Hepatocyte (in vitro differentiated cells): ENCODE data around the gene PLCL1. TPM values are rescaled to one million over a fixed set of nuclear protein-coding genes. Genes with fewer than 3 reads are reported as not detected.

ENCODE experiments used
- DNase-seq: peaks from one replicate; pipeline ENCODE4 v3.0.0-alpha.2; 2016; ENCODE audit warnings: low spot score
- H2AFZ ChIP-seq: fragments of 200-600 bp; sonication (generic); 2 replicates; pipeline ENCODE4 v1.6.0; 2016; ENCODE audit warnings: antibody characterized with exemption, mild to moderate bottlenecking
- H3K27ac ChIP-seq: fragments of 200-600 bp; sonication (generic); 2 replicates; pipeline ENCODE4 v1.5.1; 2016; ENCODE audit warnings: mild to moderate bottlenecking
- H3K27me3 ChIP-seq: fragments of 200-600 bp; sonication (generic); 2 replicates; pipeline ENCODE4 v1.6.1; 2016
- H3K36me3 ChIP-seq: fragments of 200-600 bp; sonication (generic); replicated peaks from 2 replicates; pipeline ENCODE4 v1.5.1; 2016; ENCODE audit warnings: low read depth; ENCODE audit not compliant: insufficient read depth
- H3K4me1 ChIP-seq: fragments of 200-600 bp; sonication (generic); 2 replicates; pipeline ENCODE4 v1.5.1; 2016; ENCODE audit warnings: mild to moderate bottlenecking, moderate library complexity; ENCODE audit not compliant: insufficient read depth
- H3K4me2 ChIP-seq: fragments of 200-600 bp; sonication (generic); 2 replicates; pipeline ENCODE4 v1.6.0; 2016
- H3K4me3 ChIP-seq: fragments of 200-600 bp; sonication (generic); 2 replicates; pipeline ENCODE4 v1.5.1; 2016; ENCODE audit warnings: mild to moderate bottlenecking
- H3K79me2 ChIP-seq: fragments of 200-600 bp; sonication (generic); 2 replicates; pipeline ENCODE4 v1.6.0; 2017; ENCODE audit warnings: mild to moderate bottlenecking
- H3K9me2 ChIP-seq: fragments of 200-600 bp; sonication (generic); replicated peaks from 2 replicates; pipeline ENCODE4 v1.6.0; 2017; ENCODE audit warnings: mild to moderate bottlenecking; ENCODE audit not compliant: insufficient read depth
- H3K9me3 ChIP-seq: fragments of 200-600 bp; sonication (generic); 2 replicates; pipeline ENCODE4 v1.5.1; 2016; ENCODE audit warnings: low read depth, mild to moderate bottlenecking
- H4K20me1 ChIP-seq: fragments of 200-600 bp; sonication (generic); 2 replicates; pipeline ENCODE4 v1.6.0; 2016; ENCODE audit warnings: mild to moderate bottlenecking; ENCODE audit not compliant: insufficient read depth, poor library complexity, severe bottlenecking
- EZH2 ChIP-seq: fragments of 200-600 bp; sonication (generic); IDR thresholded peaks from 2 replicates; pipeline ENCODE4 v1.6.1; 2016; ENCODE audit warnings: antibody characterized with exemption, mild to moderate bottlenecking, borderline replicate concordance
- EZH2phosphoT487 ChIP-seq: fragments of 200-600 bp; sonication (generic); IDR thresholded peaks from one replicate; pipeline ENCODE4 v1.6.1; 2018; ENCODE audit warnings: antibody characterized with exemption, mild to moderate bottlenecking, low read depth, moderate library complexity; ENCODE audit not compliant: unreplicated experiment, severe bottlenecking
- WGBS: methylation state at CpG from one replicate; pipeline ENCODE4 v1.1.6; 2016; ENCODE audit warnings: low lambda C conversion rate; ENCODE audit errors: missing lambda C conversion rate; 5-methylcytosine and 5-hydroxymethylcytosine counted together
- polyA plus RNA-seq: library from polyadenylated mRNA; unstranded; fragments of >200 nt; fragmentation: Nextera tagmentation; extraction: Ambion mirVana; gene quantifications from 2 replicates; pipeline ENCODE4 v1.2.1, GENCODE V29; 2016
- total RNA-seq: library from RNA; depleted of rRNA; stranded (reverse); fragments of >200 nt; gene quantifications from 2 replicates; pipeline ENCODE4 v1.2.3, GENCODE V29; 2014
- TF ChIP-seq, protein P1 (sequence below): fragments of 200-600 bp; sonication (generic); IDR thresholded peaks from 2 replicates; pipeline ENCODE4 v1.5.1; 2016; ENCODE audit warnings: antibody characterized with exemption, mild to moderate bottlenecking; ENCODE audit not compliant: poor library complexity

Gene PLCL1
- total and polyA plus RNA-seq, 2 experiments from 2014 or later: 0.37 to 2.4 TPM

- Histone ChIP-seq H3K4me3 (no peak overlapping the region), H3K36me3 (no peaks in the 10 kb centered on the region), H3K79me2 (no peaks in the 10 kb centered on the region), H2AFZ (no peak overlapping the region), H3K27ac (no peak overlapping the region), H4K20me1 (no peaks in the 10 kb centered on the region), H3K9me2 (no peaks in the 10 kb centered on the region), H3K4me1 (no peaks in the 10 kb centered on the region), H3K4me2 (no peak overlapping the region), H3K9me3 (no peaks in the 10 kb centered on the region), H3K27me3 (no peaks in the 10 kb centered on the region)
- no peak for DNase-seq
- TF ChIP-seq, protein P1, sequence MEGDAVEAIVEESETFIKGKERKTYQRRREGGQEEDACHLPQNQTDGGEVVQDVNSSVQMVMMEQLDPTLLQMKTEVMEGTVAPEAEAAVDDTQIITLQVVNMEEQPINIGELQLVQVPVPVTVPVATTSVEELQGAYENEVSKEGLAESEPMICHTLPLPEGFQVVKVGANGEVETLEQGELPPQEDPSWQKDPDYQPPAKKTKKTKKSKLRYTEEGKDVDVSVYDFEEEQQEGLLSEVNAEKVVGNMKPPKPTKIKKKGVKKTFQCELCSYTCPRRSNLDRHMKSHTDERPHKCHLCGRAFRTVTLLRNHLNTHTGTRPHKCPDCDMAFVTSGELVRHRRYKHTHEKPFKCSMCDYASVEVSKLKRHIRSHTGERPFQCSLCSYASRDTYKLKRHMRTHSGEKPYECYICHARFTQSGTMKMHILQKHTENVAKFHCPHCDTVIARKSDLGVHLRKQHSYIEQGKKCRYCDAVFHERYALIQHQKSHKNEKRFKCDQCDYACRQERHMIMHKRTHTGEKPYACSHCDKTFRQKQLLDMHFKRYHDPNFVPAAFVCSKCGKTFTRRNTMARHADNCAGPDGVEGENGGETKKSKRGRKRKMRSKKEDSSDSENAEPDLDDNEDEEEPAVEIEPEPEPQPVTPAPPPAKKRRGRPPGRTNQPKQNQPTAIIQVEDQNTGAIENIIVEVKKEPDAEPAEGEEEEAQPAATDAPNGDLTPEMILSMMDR: no peak
- TF ChIP-seq EZH2phosphoT487: no peak
- TF ChIP-seq EZH2: no peak
- 30% methylated on average over 3 of the region's 3 CpGs for WGBS
Measured at GRCh38 chr2:198144660-198145059, 340.3 kb downstream of the PLCL1 start.

- Histone ChIP-seq H3K79me2 (no peaks in the 10 kb centered on the region), H3K9me2 (no peaks in the 10 kb centered on the region), H2AFZ (no peak overlapping the region), H3K4me3 (no peak overlapping the region), H3K4me1 (no peaks in the 10 kb centered on the region), H3K36me3 (no peaks in the 10 kb centered on the region), H3K9me3 (no peaks in the 10 kb centered on the region), H3K27me3 (no peaks in the 10 kb centered on the region), H3K27ac (no peak overlapping the region), H3K4me2 (no peak overlapping the region), H4K20me1 (no peaks in the 10 kb centered on the region)
- no peak for TF ChIP-seq EZH2phosphoT487
- TF ChIP-seq, protein P1: no peak
- WGBS: 88% methylated on average over 3 of the region's 3 CpGs
- no peak for DNase-seq
Measured at GRCh38 chr2:198146346-198146940, 342.1 kb downstream of the PLCL1 start.

DNA sequence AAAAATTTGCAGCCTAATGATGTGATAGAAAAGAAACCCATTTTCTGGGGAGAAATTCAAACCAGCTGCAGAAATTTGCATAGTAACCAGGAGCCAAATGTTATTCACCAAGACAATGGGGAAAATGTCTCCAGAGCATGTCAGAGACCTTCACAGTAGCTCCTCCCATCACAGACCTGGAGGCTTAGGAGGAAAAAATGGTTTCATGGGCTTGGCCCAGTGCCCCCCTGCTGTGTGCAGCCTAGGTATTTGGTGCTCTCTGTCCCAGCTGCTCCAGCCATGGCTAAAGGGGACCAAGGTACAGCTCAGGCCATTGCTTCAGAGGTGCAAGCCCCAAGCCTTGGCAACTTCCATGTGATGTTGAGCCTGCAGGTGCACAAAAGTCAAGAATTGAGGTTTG, 352.9 kb downstream of the PLCL1 start:
- DNase-seq: no peak
- Histone ChIP-seq H3K36me3 (no peaks in the 10 kb centered on the region), H3K27me3 (no peaks in the 10 kb centered on the region), H3K27ac (no peak overlapping the region), H3K9me3 (no peaks in the 10 kb centered on the region), H3K9me2 (no peaks in the 10 kb centered on the region), H3K4me2 (no peak overlapping the region), H2AFZ (no peak overlapping the region), H3K4me1 (no peaks in the 10 kb centered on the region), H4K20me1 (no peaks in the 10 kb centered on the region), H3K79me2 (no peaks in the 10 kb centered on the region), H3K4me3 (no peak overlapping the region)
- no peak for TF ChIP-seq EZH2phosphoT487
- TF ChIP-seq EZH2: no peak
- TF ChIP-seq, protein P1: no peak

DNA sequence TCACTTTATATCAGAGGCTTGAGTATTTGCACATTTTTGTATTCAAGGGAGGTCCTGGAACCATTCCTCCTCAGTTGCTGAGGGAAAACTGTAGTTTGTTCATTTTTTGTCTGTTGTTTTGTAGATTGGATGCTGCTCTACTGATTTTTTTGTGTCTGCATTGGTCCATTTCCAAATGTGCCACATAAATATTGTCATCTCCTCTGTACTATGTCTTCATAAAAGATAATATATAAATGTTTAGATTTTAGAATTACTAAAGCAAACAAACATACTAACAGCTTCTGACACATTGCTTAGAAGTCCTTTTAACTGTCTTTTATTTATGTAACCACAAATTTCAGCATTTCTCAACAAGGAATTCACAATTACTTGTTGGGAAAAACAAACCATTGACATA, 356.8 kb downstream of the PLCL1 start:
- Histone ChIP-seq H3K79me2 (no peaks in the 10 kb centered on the region), H2AFZ (no peak overlapping the region), H4K20me1 (no peaks in the 10 kb centered on the region), H3K9me2 (no peaks in the 10 kb centered on the region), H3K9me3 (no peaks in the 10 kb centered on the region), H3K36me3 (no peaks in the 10 kb centered on the region), H3K27ac (no peak overlapping the region), H3K4me3 (no peak overlapping the region), H3K4me2 (no peak overlapping the region), H3K4me1 (no peaks in the 10 kb centered on the region), H3K27me3 (no peaks in the 10 kb centered on the region)
- no peak for DNase-seq
- no peak for TF ChIP-seq EZH2
- no peak for TF ChIP-seq EZH2phosphoT487
- TF ChIP-seq, protein P1: no peak
